K562 (cell line): ENCODE results near the gene FANCD2OS. TPM values are rescaled to one million over a fixed set of nuclear protein-coding genes. Genes with fewer than 3 reads are reported as not detected.

Source experiments
- ATF7 ChIP-seq: fragments of 450-650 bp; IDR thresholded peaks from 2 replicates; pipeline ENCODE4 v1.7.1; 2014; ENCODE audit warnings: mild to moderate bottlenecking, moderate library complexity
- GTF2F1 ChIP-seq: IDR thresholded peaks from 2 replicates; pipeline ENCODE4 v1.6.1; 2011; ENCODE audit warnings: low read depth, low read length, improper control_type of control experiment
- HIVEP1 ChIP-seq: fragments of 250-450 bp; sonication (Bioruptor Pico); IDR thresholded peaks from 2 replicates; pipeline ENCODE4 v1.4.0; 2020; ENCODE audit warnings: mild to moderate bottlenecking
- HMGN3 ChIP-seq: IDR thresholded peaks from 2 replicates; pipeline ENCODE4 v1.6.1; 2011; ENCODE audit warnings: borderline replicate concordance, low read depth, mild to moderate bottlenecking, mixed read lengths, low read length; ENCODE audit not compliant: insufficient read length; ENCODE audit errors: extremely low read depth
- LCOR ChIP-seq: sonication (generic); formaldehyde crosslinking; IDR thresholded peaks from 2 replicates; pipeline ENCODE4 v1.8.0; 2022; ENCODE audit warnings: mild to moderate bottlenecking, missing genetic modification reagents
- NFE2 ChIP-seq: IDR thresholded peaks from 2 replicates; pipeline ENCODE4 v1.6.1; 2014; ENCODE audit warnings: antibody characterized with exemption, low read depth
- NFIC ChIP-seq: fragments of 450-650 bp; IDR thresholded peaks from 2 replicates; pipeline ENCODE4 v1.6.1; 2017; ENCODE audit warnings: mild to moderate bottlenecking, inconsistent platforms
- PHF8 ChIP-seq: fragments of 200-600 bp; sonication (generic); IDR thresholded peaks from 2 replicates; pipeline ENCODE4 v1.6.1; 2012; ENCODE audit warnings: mixed run types, mild to moderate bottlenecking, inconsistent platforms, low read length, moderate library complexity, borderline replicate concordance
- PYGO2 ChIP-seq: fragments of 450-650 bp; IDR thresholded peaks from 2 replicates; pipeline ENCODE4 v1.6.1; 2016; ENCODE audit warnings: mild to moderate bottlenecking, missing genetic modification characterization, moderate library complexity, missing compliant biosample characterization
- SUPT5H ChIP-seq: fragments of 450-650 bp; IDR thresholded peaks from 2 replicates; pipeline ENCODE4 v1.6.1; 2016
- ZC3H4 ChIP-seq: sonication (generic); formaldehyde crosslinking; IDR thresholded peaks from 2 replicates; pipeline ENCODE4 v1.9.0; 2021; ENCODE audit warnings: missing genetic modification reagents, borderline replicate concordance
- ZFP36 ChIP-seq: fragments of 150-350 bp; IDR thresholded peaks from 2 replicates; pipeline ENCODE4 v1.6.1; 2018; ENCODE audit warnings: low read length, low read depth; ENCODE audit not compliant: partially characterized antibody
- ZNF253 ChIP-seq: fragments of 250-450 bp; sonication (Bioruptor Pico); conservative IDR thresholded peaks from 2 replicates; pipeline ENCODE4 v1.6.1; 2021; ENCODE audit warnings: mild to moderate bottlenecking
- ZNF274 ChIP-seq: IDR thresholded peaks from 2 replicates; pipeline ENCODE4 v1.6.1; 2011; ENCODE audit warnings: low read depth, mild to moderate bottlenecking, low read length, moderate library complexity, borderline replicate concordance
- ZNF384 ChIP-seq: IDR thresholded peaks from 2 replicates; pipeline ENCODE4 v1.6.1; 2012; ENCODE audit warnings: low read depth, low read length, improper control_type of control experiment
- polyA plus RNA-seq, 8 experiments: library from polyadenylated mRNA; depleted of rRNA in 4 of 8; stranded (reverse) in 5 of 8; unstranded in 3 of 8; fragments of >200 nt; fragmentation: Nextera tagmentation in 2 of 8; fragmentation: Illumina TruSeq in 1 of 8; extraction: Ambion mirVana in 2 of 8; extraction: Trizol in 1 of 8; gene quantifications; 2 replicates each; pipeline versions ENCODE4 v1.2.1 to v1.2.3, GENCODE V29; 2011 to 2014; ENCODE audit warnings: inconsistent platforms in 1 of 8, missing spikeins in 1 of 8
- total RNA-seq, 7 experiments: library from RNA; depleted of rRNA in 6 of 7; stranded (reverse); fragments of >200 nt in 6 of 7; fragmentation: Illumina TruSeq in 2 of 7; extraction: Trizol in 2 of 7; gene quantifications; 2 replicates each; pipeline versions ENCODE4 v1.2.1 to v1.2.3, GENCODE V29; 2011 to 2021; ENCODE audit warnings: low replicate concordance in 1 of 7
- TF ChIP-seq, protein P1 (sequence below): sonication (generic); formaldehyde crosslinking; IDR thresholded peaks from 2 replicates; pipeline ENCODE4 v1.8.0; 2023; ENCODE audit warnings: mild to moderate bottlenecking, missing genetic modification reagents
- TF ChIP-seq, protein P2 (sequence below): fragments of 250-450 bp; sonication (Bioruptor Pico); IDR thresholded peaks from 2 replicates; pipeline ENCODE4 v1.4.0; 2020; ENCODE audit warnings: mild to moderate bottlenecking, moderate library complexity, borderline replicate concordance
- TF ChIP-seq, protein P3 (sequence below): sonication (generic); formaldehyde crosslinking; IDR thresholded peaks from 2 replicates; pipeline ENCODE4 v1.8.0; 2022; ENCODE audit warnings: mild to moderate bottlenecking, missing genetic modification reagents
- TF ChIP-seq, protein P4 (sequence below): fragments of 450-650 bp; formaldehyde crosslinking; IDR thresholded peaks from 2 replicates; pipeline ENCODE4 v1.4.0; 2022; ENCODE audit warnings: missing genetic modification characterization
- TF ChIP-seq, protein P5 (sequence below): fragments of 200-800 bp; sonication (Bioruptor generic); IDR thresholded peaks from 2 replicates; pipeline ENCODE4 v1.6.1; 2017; ENCODE audit warnings: missing genetic modification characterization, missing compliant biosample characterization

FANCD2OS gene
- total and polyA plus RNA-seq, 9 of the 15 experiments (the other 6 are each of a cell fraction or from before 2014, with no cell fraction given): not detected

DNA sequence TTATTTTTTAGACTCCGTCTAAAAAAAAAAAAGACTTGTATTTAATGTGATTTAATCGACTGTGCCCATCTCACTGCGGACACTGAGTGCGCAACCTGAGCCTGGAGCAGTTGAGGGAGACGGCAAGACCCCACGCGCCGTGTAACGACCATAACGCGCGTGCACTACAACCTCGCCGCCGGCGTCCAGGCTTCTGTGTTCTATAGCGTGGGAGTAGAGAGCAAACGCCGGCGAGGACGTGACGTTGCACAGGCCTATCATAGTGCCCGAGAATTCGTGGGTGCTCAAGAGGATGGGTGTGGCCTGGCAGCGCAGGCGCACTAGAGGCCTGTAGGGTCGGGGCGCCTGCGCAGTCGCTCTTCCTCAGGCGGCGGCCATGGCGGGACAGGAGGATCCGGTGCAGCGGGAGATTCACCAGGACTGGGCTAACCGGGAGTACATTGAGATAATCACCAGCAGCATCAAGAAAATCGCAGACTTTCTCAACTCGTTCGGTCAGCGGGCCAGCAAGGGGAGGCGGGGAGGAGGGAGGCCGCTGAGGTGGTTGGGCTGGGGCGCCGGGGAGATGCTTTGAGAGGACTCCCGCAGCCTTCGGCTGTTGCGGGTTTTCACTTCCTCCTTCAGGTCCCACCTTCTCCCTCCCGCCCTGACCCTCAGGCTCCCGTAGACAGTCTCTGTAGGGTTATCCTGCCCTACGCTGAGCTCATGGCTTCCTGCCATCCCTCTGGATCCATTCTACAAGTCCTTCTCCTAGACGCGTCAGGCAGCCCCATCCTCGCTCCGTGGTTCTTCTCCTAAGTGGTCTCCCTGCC is 7.5 kb upstream of the FANCD2OS start, which contains the start of gene BRK1 (continued):
- TF ChIP-seq, protein P1, sequence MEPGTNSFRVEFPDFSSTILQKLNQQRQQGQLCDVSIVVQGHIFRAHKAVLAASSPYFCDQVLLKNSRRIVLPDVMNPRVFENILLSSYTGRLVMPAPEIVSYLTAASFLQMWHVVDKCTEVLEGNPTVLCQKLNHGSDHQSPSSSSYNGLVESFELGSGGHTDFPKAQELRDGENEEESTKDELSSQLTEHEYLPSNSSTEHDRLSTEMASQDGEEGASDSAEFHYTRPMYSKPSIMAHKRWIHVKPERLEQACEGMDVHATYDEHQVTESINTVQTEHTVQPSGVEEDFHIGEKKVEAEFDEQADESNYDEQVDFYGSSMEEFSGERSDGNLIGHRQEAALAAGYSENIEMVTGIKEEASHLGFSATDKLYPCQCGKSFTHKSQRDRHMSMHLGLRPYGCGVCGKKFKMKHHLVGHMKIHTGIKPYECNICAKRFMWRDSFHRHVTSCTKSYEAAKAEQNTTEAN (CRISPR knock-in tag): peak; percentile 65; the same call in 1 of the 2 replicates
- TF ChIP-seq NFE2 (peak; percentile 52), HMGN3 (peak; percentile 80), ZNF274 (no peak), ZFP36 (no peak), LCOR (0 out of 2 replicates have a peak, but pooled peaks have one; percentile 41), ATF7 (peak; percentile 85), SUPT5H (peak; percentile 99), ZNF253 (CRISPR knock-in tag) (no peak), PHF8 (peak; percentile 96; the same call in 1 of the 2 replicates), PYGO2 (no peak), GTF2F1 (peak; percentile 91), HIVEP1 (CRISPR knock-in tag) (0 out of 2 replicates have a peak, but pooled peaks have one; percentile 22), NFIC (peak; percentile 61; the same call in 1 of the 2 replicates), ZNF384 (peak; percentile 49; the same call in 1 of the 2 replicates), ZC3H4 (0 out of 2 replicates have a peak, but pooled peaks have one; percentile 41)
- TF ChIP-seq, protein P2, sequence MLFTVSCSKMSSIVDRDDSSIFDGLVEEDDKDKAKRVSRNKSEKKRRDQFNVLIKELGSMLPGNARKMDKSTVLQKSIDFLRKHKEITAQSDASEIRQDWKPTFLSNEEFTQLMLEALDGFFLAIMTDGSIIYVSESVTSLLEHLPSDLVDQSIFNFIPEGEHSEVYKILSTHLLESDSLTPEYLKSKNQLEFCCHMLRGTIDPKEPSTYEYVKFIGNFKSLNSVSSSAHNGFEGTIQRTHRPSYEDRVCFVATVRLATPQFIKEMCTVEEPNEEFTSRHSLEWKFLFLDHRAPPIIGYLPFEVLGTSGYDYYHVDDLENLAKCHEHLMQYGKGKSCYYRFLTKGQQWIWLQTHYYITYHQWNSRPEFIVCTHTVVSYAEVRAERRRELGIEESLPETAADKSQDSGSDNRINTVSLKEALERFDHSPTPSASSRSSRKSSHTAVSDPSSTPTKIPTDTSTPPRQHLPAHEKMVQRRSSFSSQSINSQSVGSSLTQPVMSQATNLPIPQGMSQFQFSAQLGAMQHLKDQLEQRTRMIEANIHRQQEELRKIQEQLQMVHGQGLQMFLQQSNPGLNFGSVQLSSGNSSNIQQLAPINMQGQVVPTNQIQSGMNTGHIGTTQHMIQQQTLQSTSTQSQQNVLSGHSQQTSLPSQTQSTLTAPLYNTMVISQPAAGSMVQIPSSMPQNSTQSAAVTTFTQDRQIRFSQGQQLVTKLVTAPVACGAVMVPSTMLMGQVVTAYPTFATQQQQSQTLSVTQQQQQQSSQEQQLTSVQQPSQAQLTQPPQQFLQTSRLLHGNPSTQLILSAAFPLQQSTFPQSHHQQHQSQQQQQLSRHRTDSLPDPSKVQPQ (CRISPR knock-in tag): no peak
- TF ChIP-seq, protein P3, sequence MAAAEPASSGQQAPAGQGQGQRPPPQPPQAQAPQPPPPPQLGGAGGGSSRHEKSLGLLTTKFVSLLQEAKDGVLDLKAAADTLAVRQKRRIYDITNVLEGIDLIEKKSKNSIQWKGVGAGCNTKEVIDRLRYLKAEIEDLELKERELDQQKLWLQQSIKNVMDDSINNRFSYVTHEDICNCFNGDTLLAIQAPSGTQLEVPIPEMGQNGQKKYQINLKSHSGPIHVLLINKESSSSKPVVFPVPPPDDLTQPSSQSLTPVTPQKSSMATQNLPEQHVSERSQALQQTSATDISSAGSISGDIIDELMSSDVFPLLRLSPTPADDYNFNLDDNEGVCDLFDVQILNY (CRISPR knock-in tag): no peak
- TF ChIP-seq, protein P4, sequence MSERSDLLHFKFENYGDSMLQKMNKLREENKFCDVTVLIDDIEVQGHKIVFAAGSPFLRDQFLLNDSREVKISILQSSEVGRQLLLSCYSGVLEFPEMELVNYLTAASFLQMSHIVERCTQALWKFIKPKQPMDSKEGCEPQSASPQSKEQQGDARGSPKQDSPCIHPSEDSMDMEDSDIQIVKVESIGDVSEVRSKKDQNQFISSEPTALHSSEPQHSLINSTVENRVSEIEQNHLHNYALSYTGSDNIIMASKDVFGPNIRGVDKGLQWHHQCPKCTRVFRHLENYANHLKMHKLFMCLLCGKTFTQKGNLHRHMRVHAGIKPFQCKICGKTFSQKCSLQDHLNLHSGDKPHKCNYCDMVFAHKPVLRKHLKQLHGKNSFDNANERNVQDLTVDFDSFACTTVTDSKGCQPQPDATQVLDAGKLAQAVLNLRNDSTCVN: no peak
- TF ChIP-seq, protein P5, sequence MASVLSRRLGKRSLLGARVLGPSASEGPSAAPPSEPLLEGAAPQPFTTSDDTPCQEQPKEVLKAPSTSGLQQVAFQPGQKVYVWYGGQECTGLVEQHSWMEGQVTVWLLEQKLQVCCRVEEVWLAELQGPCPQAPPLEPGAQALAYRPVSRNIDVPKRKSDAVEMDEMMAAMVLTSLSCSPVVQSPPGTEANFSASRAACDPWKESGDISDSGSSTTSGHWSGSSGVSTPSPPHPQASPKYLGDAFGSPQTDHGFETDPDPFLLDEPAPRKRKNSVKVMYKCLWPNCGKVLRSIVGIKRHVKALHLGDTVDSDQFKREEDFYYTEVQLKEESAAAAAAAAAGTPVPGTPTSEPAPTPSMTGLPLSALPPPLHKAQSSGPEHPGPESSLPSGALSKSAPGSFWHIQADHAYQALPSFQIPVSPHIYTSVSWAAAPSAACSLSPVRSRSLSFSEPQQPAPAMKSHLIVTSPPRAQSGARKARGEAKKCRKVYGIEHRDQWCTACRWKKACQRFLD: peak; percentile 94
